Fibroblast of lung (primary cell): ENCODE data around the gene RARS1. TPM values are rescaled to one million over a fixed set of nuclear protein-coding genes. Genes with fewer than 3 reads are reported as not detected.

Experiments used
- DNase-seq, 2 donors: peaks; one replicate each; pipeline versions ENCODE4 v3.0.0 to v3.0.0-alpha.2; 2010; ENCODE audit warnings: low read depth in 2 of 2
- H2AFZ ChIP-seq: 2 replicates; pipeline ENCODE4 v1.5.1; 2012; ENCODE audit warnings: low read length, control low read depth, inconsistent platforms
- H3K27ac ChIP-seq: 2 replicates; pipeline ENCODE4 v1.5.1; 2011; ENCODE audit warnings: low read length, control low read depth; ENCODE audit not compliant: insufficient read depth
- H3K27me3 ChIP-seq: 2 replicates; pipeline ENCODE4 v1.5.1; 2011; ENCODE audit warnings: mild to moderate bottlenecking, low read length; ENCODE audit not compliant: control insufficient read depth, insufficient read depth
- H3K36me3 ChIP-seq: 2 replicates; pipeline ENCODE4 v1.5.1; 2011; ENCODE audit warnings: low read length; ENCODE audit not compliant: control insufficient read depth, insufficient read depth
- H3K4me1 ChIP-seq: 2 replicates; pipeline ENCODE4 v1.5.1; 2011; ENCODE audit warnings: low read length; ENCODE audit not compliant: control insufficient read depth, insufficient read depth; ENCODE audit errors: extremely low read depth
- H3K4me2 ChIP-seq: 2 replicates; pipeline ENCODE4 v1.5.1; 2011; ENCODE audit warnings: low read length, control low read depth; ENCODE audit not compliant: insufficient read depth; ENCODE audit errors: extremely low read depth
- H3K4me3 ChIP-seq, 4 experiments: fragments of 200-600 bp in 1 of 4; sonication (generic) in 1 of 4; replicated peaks in 1 of 4; 2 replicates each; pipeline ENCODE4 v1.5.1; 2011 to 2016; ENCODE audit warnings: low read length in 4 of 4, low read depth in 3 of 4, mild to moderate bottlenecking in 3 of 4, control low read depth in 2 of 4, inconsistent platforms in 1 of 4, mixed read lengths in 1 of 4; ENCODE audit not compliant: insufficient read depth in 1 of 4; ENCODE audit errors: control extremely low read depth in 1 of 4
- H3K79me2 ChIP-seq: 2 replicates; pipeline ENCODE4 v1.5.1; 2012; ENCODE audit warnings: mild to moderate bottlenecking, low read length, inconsistent platforms; ENCODE audit not compliant: control insufficient read depth, insufficient read depth
- H3K9ac ChIP-seq: 2 replicates; pipeline ENCODE4 v1.5.1; 2011; ENCODE audit warnings: mild to moderate bottlenecking, low read length, control low read depth; ENCODE audit not compliant: insufficient read depth
- H3K9me3 ChIP-seq: 2 replicates; pipeline ENCODE4 v1.5.1; 2012; ENCODE audit warnings: low read depth, low read length; ENCODE audit not compliant: control insufficient read depth, insufficient read depth
- H4K20me1 ChIP-seq: 2 replicates; pipeline ENCODE4 v1.5.1; 2011; ENCODE audit warnings: low read length; ENCODE audit not compliant: control insufficient read depth, insufficient read depth; ENCODE audit errors: extremely low read depth
- EZH2 ChIP-seq: IDR thresholded peaks from 2 replicates; pipeline ENCODE4 v1.5.1; 2012; ENCODE audit warnings: low read length, control low read depth, mild to moderate bottlenecking; ENCODE audit errors: missing control alignments
- polyA plus RNA-seq, 2 donors: library from polyadenylated mRNA; depleted of rRNA in 1 of 2; stranded (reverse) in 1 of 2; unstranded in 1 of 2; fragments of >200 nt; gene quantifications; 2 replicates each; pipeline ENCODE4 v1.2.1, GENCODE V29; 2011 to 2012; ENCODE audit warnings: missing spikeins in 1 of 2
- total RNA-seq: library from RNA; depleted of rRNA; stranded (reverse); fragments of >200 nt; gene quantifications from 2 replicates; pipeline ENCODE4 v1.2.1, GENCODE V29; 2014
- TF ChIP-seq, protein P1 (sequence below), 2 donors: IDR thresholded peaks in 1 of 2; conservative IDR thresholded peaks in 1 of 2; 1 replicate in 1 of 2; 2 replicates in 1 of 2; pipeline ENCODE4 v1.5.1; 2011 to 2012; ENCODE audit warnings: low read length in 2 of 2, control low read depth in 1 of 2, inconsistent platforms in 1 of 2, low read depth in 1 of 2, mild to moderate bottlenecking in 1 of 2

RARS1 gene
- total and polyA plus RNA-seq, 2 donors (not counting 1 experiment from before 2014, with no cell fraction given), result 111 to 135 TPM

DNA sequence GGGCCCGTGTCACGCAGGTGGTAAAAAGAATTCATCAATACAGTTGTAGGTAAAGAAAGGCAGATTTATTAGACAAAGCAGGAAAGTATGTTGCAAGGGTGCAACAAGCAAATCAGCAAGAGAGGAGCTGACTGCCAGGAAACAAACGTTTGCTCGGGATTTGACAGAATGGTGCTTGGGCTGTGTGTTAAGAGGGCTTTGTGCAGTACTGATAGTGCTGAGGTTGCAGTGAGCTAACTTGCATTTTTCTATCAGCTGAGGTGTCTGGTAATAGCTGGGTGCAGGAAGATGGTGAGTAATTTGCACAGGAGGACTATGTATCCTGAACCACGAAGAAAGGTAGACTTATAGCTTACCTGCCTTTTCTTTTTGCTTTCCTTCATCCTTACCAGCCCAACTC lies 3.9 kb upstream of the RARS1 start:
- H3K36me3 ChIP-seq, result no peaks in the 10 kb centered on the region
- H4K20me1 ChIP-seq, result no peaks in the 10 kb centered on the region
- no peak overlapping the region for H2AFZ ChIP-seq
- no peak for DNase-seq
- no peaks in the 10 kb centered on the region for H3K9me3 ChIP-seq
- TF ChIP-seq, protein P1, sequence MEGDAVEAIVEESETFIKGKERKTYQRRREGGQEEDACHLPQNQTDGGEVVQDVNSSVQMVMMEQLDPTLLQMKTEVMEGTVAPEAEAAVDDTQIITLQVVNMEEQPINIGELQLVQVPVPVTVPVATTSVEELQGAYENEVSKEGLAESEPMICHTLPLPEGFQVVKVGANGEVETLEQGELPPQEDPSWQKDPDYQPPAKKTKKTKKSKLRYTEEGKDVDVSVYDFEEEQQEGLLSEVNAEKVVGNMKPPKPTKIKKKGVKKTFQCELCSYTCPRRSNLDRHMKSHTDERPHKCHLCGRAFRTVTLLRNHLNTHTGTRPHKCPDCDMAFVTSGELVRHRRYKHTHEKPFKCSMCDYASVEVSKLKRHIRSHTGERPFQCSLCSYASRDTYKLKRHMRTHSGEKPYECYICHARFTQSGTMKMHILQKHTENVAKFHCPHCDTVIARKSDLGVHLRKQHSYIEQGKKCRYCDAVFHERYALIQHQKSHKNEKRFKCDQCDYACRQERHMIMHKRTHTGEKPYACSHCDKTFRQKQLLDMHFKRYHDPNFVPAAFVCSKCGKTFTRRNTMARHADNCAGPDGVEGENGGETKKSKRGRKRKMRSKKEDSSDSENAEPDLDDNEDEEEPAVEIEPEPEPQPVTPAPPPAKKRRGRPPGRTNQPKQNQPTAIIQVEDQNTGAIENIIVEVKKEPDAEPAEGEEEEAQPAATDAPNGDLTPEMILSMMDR (conservative IDR thresholded peaks at IDR 0.05 in 1 of 2, IDR thresholded peaks at IDR 0.05 in 1 of 2; ENCODE audit: low read depth in 1 of 2, low read length in 2 of 2), result no peak
- no peak for TF ChIP-seq EZH2
- peaks cover 10% of the 10 kb centered on the region for H3K79me2 ChIP-seq
- H3K9ac ChIP-seq, result no peak overlapping the region
- H3K4me2 ChIP-seq, result no peak overlapping the region
- H3K4me1 ChIP-seq, result no peaks in the 10 kb centered on the region
- H3K4me3 ChIP-seq, result no peak overlapping the region
- no peak overlapping the region for H3K27ac ChIP-seq
- H3K27me3 ChIP-seq, result no peaks in the 10 kb centered on the region

DNA sequence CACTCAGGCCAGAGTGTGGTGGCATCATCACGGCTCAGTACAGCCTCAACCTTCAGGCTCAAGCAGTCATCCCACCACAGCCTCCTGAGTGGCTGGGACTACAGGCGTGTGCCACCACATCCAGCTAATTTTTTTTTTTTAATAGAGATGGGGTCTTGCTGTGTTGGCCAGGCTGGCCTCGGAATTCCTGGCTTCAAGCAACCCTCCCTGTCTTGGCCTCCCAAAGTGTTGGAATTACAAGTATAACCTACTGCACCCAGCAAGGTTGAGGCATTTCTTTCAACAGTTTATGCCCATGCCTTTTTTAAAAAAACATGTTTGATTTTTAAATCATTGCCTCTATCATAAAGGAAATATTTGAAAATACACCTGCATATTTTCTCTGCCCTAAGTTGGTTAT lies 2.8 kb downstream of the RARS1 start:
- no peaks in the 10 kb centered on the region for H3K9me3 ChIP-seq
- H3K4me2 ChIP-seq, result no peak overlapping the region
- TF ChIP-seq, protein P1 (conservative IDR thresholded peaks at IDR 0.05 in 1 of 2, IDR thresholded peaks at IDR 0.05 in 1 of 2; ENCODE audit: low read depth in 1 of 2, low read length in 2 of 2), result no peak
- TF ChIP-seq EZH2, result no peak
- no peak overlapping the region for H3K27ac ChIP-seq
- no peaks in the 10 kb centered on the region for H3K4me1 ChIP-seq
- peaks cover 30% of the 10 kb centered on the region for H3K79me2 ChIP-seq
- no peak overlapping the region for H3K4me3 ChIP-seq
- no peak overlapping the region for H2AFZ ChIP-seq
- no peak for DNase-seq
- H3K36me3 ChIP-seq, result peaks cover 17% of the 10 kb centered on the region
- no peaks in the 10 kb centered on the region for H3K27me3 ChIP-seq
- H3K9ac ChIP-seq, result no peak overlapping the region
- no peaks in the 10 kb centered on the region for H4K20me1 ChIP-seq

DNA sequence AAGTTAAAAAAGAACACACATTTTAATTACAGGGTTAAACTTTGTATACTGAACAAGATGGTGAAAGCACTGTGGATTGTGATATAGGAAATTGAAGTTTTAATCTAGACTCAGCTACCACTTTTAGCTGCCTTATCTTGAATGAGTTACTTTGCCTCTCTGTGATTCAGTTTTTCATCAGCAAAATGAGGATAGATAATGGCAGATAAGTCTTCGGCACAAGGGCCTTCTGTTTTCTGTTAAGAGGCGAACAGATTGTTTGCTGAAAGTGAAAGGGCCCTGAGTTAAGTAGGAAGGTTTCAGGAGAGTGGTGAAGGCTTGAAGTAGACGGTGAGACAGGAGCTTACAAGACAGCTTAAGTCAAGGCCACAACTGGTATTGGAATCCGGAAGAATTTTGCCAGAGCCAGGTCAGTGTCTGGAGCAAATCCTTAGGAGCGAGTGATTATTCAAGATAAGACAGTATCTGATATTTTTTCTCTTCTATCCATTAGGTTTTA lies 7.8 kb downstream of the RARS1 start:
- Histone ChIP-seq H3K9me3 (no peaks in the 10 kb centered on the region), H3K36me3 (peaks cover 16% of the 10 kb centered on the region), H3K4me3 (no peak overlapping the region), H3K4me1 (no peaks in the 10 kb centered on the region), H3K27ac (no peak overlapping the region), H2AFZ (no peak overlapping the region), H3K27me3 (no peaks in the 10 kb centered on the region), H4K20me1 (no peaks in the 10 kb centered on the region), H3K9ac (no peak overlapping the region), H3K79me2 (peaks cover 6% of the 10 kb centered on the region), H3K4me2 (no peak overlapping the region)
- TF ChIP-seq, protein P1 (conservative IDR thresholded peaks at IDR 0.05 in 1 of 2, IDR thresholded peaks at IDR 0.05 in 1 of 2; ENCODE audit: low read depth in 1 of 2, low read length in 2 of 2), result no peak
- no peak for TF ChIP-seq EZH2
- no peak for DNase-seq
